ENCODE data around the gene INA. TPM values are rescaled to one million over a fixed set of nuclear protein-coding genes. Genes with fewer than 3 reads are reported as not detected.

INA gene
- 0.33 and 0.90 TPM in 2 replicates for total RNA-seq (ENCODE audit: low replicate concordance)

- peak; percentile 20 for DNase-seq (ENCODE audit: low read depth)
- no peak for TF ChIP-seq CTCF (IDR thresholded peaks at IDR 0.05; ENCODE audit: insufficient read depth, low read length)
- peak within 1 kb of the TSS; percentile 44 for H3K4me3 ChIP-seq (ENCODE audit: low read depth, low read length)
Measured at GRCh38 chr10:103276896-103277712, at the start of gene INA. Gene INA, plus strand, starts transcription at chr10:103277138. Its CDS starts 74 bp downstream, at chr10:103277212.

- no peak for DNase-seq (ENCODE audit: low read depth)
- H3K4me3 ChIP-seq (ENCODE audit: low read depth, low read length) = no peak overlapping the region
- TF ChIP-seq CTCF (IDR thresholded peaks at IDR 0.05; ENCODE audit: insufficient read depth, low read length) = no peak
Measured at GRCh38 chr10:103227416-103227815, 49.5 kb upstream of the INA start.

GRCh38 chr10:103231047-103231551 is 45.8 kb upstream of the INA start:
- H3K4me3 ChIP-seq (ENCODE audit: low read depth, low read length) = peak overlapping the region; percentile 13
- peak; percentile 98 for DNase-seq (ENCODE audit: low read depth)
- no peak for TF ChIP-seq CTCF (IDR thresholded peaks at IDR 0.05; ENCODE audit: insufficient read depth, low read length)

- TF ChIP-seq CTCF (IDR thresholded peaks at IDR 0.05; ENCODE audit: insufficient read depth, low read length) = no peak
- DNase-seq (ENCODE audit: low read depth) = no peak
- H3K4me3 ChIP-seq (ENCODE audit: low read depth, low read length) = no peak overlapping the region
Measured at GRCh38 chr10:103232131-103232673, 44.7 kb upstream of the INA start.

GRCh38 chr10:103232772-103233488 is 44.0 kb upstream of the INA start:
- TF ChIP-seq CTCF (IDR thresholded peaks at IDR 0.05; ENCODE audit: insufficient read depth, low read length) = no peak
- peak; percentile 52 for DNase-seq (ENCODE audit: low read depth)
- no peak overlapping the region for H3K4me3 ChIP-seq (ENCODE audit: low read depth, low read length)

GRCh38 chr10:103235775-103236174 is 41.2 kb upstream of the INA start:
- H3K4me3 ChIP-seq (ENCODE audit: low read depth, low read length) = no peak overlapping the region
- no peak for TF ChIP-seq CTCF (IDR thresholded peaks at IDR 0.05; ENCODE audit: insufficient read depth, low read length)
- DNase-seq (ENCODE audit: low read depth) = no peak
